GM19043 (cell line): ENCODE measurements around the gene PDHX.

ENCODE experiments used
- ATAC-seq: cut with Tn5 transposase; IDR thresholded peaks from one replicate; pipeline ENCODE4 v1.9.1; 2021; ENCODE audit warnings: low read depth; ENCODE audit not compliant: unreplicated experiment

Gene PDHX

GRCh38 chr11:34948696-34949095 is 32.3 kb downstream of the PDHX start:
- ATAC-seq: no peak

- ATAC-seq: no peak
These were observed 37.5 kb downstream of the PDHX start for GRCh38 chr11:34953955-34954354.

GRCh38 chr11:34957206-34957605 is 40.8 kb downstream of the PDHX start:
- no peak for ATAC-seq

GRCh38 chr11:34957606-34958005 is 41.2 kb downstream of the PDHX start:
- ATAC-seq: no peak

GRCh38 chr11:34959770-34960169 is 43.4 kb downstream of the PDHX start:
- ATAC-seq: no peak

GRCh38 chr11:34960277-34960676 is 43.9 kb downstream of the PDHX start:
- no peak for ATAC-seq

GRCh38 chr11:34962034-34962433 is 45.6 kb downstream of the PDHX start:
- ATAC-seq: no peak

GRCh38 chr11:34963351-34963750 is 46.9 kb downstream of the PDHX start:
- no peak for ATAC-seq

GRCh38 chr11:34964610-34965331 is 48.4 kb downstream of the PDHX start:
- ATAC-seq: no peak

GRCh38 chr11:34968862-34969261 is 52.4 kb downstream of the PDHX start:
- no peak for ATAC-seq

- no peak for ATAC-seq
These were observed 53.6 kb downstream of the PDHX start for GRCh38 chr11:34970033-34970432.

- no peak for ATAC-seq
These were observed 54.1 kb downstream of the PDHX start for GRCh38 chr11:34970480-34970879.

GRCh38 chr11:34971928-34972327 is 55.5 kb downstream of the PDHX start:
- no peak for ATAC-seq

- ATAC-seq: no peak
These were observed 55.9 kb downstream of the PDHX start for GRCh38 chr11:34972366-34972765.

- no peak for ATAC-seq
These were observed 56.5 kb downstream of the PDHX start for GRCh38 chr11:34972892-34973291.

GRCh38 chr11:34975482-34975881 is 59.1 kb downstream of the PDHX start:
- no peak for ATAC-seq

GRCh38 chr11:34976496-34977088 is 60.2 kb downstream of the PDHX start:
- no peak for ATAC-seq

- ATAC-seq: no peak
These were observed 60.9 kb downstream of the PDHX start for GRCh38 chr11:34977089-34977912.

- ATAC-seq: no peak
These were observed 62.1 kb downstream of the PDHX start for GRCh38 chr11:34978236-34979191.

- no peak for ATAC-seq
These were observed 68.1 kb downstream of the PDHX start for GRCh38 chr11:34984514-34984913.
